ENCODE results near the gene NAXE.
"Not testable (repeated sequence)": the region's sequence is repeated elsewhere in the genome, so short reads cannot be mapped to it uniquely, and the experiment has no call there.

Gene NAXE

GRCh38 chr1:156571261-156571852, 20.2 kb upstream of the NAXE start:
- DNase-seq = peak; percentile 11 to 19

GRCh38 chr1:156571919-156572662, 19.5 kb upstream of the NAXE start, which contains the start of gene IQGAP3:
TSS of gene IQGAP3 (minus strand) at chr1:156572565. CDS start at chr1:156572529, 36 bp downstream.
- peak; percentile 74 to 75 for DNase-seq

GRCh38 chr1:156572663-156573018, 18.9 kb upstream of the NAXE start:
- no peak for DNase-seq

- no peak for DNase-seq
Measured at GRCh38 chr1:156574039-156574633, 17.4 kb upstream of the NAXE start.

GRCh38 chr1:156577550-156577949, 14.0 kb upstream of the NAXE start:
- DNase-seq = no peak

- no peak for DNase-seq
Measured at GRCh38 chr1:156578055-156578454, 13.5 kb upstream of the NAXE start.

GRCh38 chr1:156579472-156579871, 12.1 kb upstream of the NAXE start, which contains the start of gene TTC24:
TSS of gene TTC24 (plus strand) at chr1:156579723. CDS start at chr1:156581365, 1,642 bp downstream.
- DNase-seq = no peak

GRCh38 chr1:156581661-156582387, 9.8 kb upstream of the NAXE start:
- no peak for DNase-seq

GRCh38 chr1:156582388-156583017, 9.1 kb upstream of the NAXE start:
- DNase-seq = no peak

GRCh38 chr1:156583821-156584622, 7.6 kb upstream of the NAXE start:
- peak; percentile 86 to 94 for DNase-seq

- peak in 1 of 2 experiments; percentile 10 for DNase-seq
Measured at GRCh38 chr1:156584813-156585212, 6.8 kb upstream of the NAXE start.

GRCh38 chr1:156586323-156586722, 5.3 kb upstream of the NAXE start:
- no peak for DNase-seq

GRCh38 chr1:156586892-156587477, 4.6 kb upstream of the NAXE start:
- DNase-seq = no peak

- DNase-seq = not testable (repeated sequence)
Measured at GRCh38 chr1:156587927-156588326, 3.6 kb upstream of the NAXE start.

- no peak for DNase-seq
Measured at GRCh38 chr1:156589546-156589945, 2.0 kb upstream of the NAXE start.

GRCh38 chr1:156590326-156591180, 1.0 kb upstream of the NAXE start:
- no peak for DNase-seq

GRCh38 chr1:156591181-156591431, 470 bp upstream of the NAXE start:
- DNase-seq = peak in 1 of 2 experiments; percentile 30

GRCh38 chr1:156592158-156592909, 758 bp downstream of the NAXE start:
- DNase-seq = no peak

GRCh38 chr1:156592910-156593660, 1.5 kb downstream of the NAXE start:
- no peak for DNase-seq

GRCh38 chr1:156593661-156593989, 2.0 kb downstream of the NAXE start:
- no peak for DNase-seq

Measured in Kasumi-1 (cell line).